Muscle of arm (tissue), 12 donors: ENCODE data around the gene AKAP17A. TPM values are rescaled to one million over a fixed set of nuclear protein-coding genes. Genes with fewer than 3 reads are reported as not detected.
"Not testable (repeated sequence)": the region's sequence is repeated elsewhere in the genome, so short reads cannot be mapped to it uniquely, and the experiment has no call there.

Source experiments
- DNase-seq: peaks from one replicate; pipeline ENCODE4 v3.0.0-alpha.2; 2013
- polyA plus RNA-seq, 12 donors: library from polyadenylated mRNA; unstranded; fragments of 120-200 nt; gene quantifications; one replicate each; pipeline ENCODE4 v1.2.1, GENCODE V29; 2013; ENCODE audit not compliant: insufficient read length in 12 of 12

The AKAP17A gene
- polyA plus RNA-seq, 12 donors: 22.7 to 43.9 (median 25.9) TPM; not detected in 1

DNA sequence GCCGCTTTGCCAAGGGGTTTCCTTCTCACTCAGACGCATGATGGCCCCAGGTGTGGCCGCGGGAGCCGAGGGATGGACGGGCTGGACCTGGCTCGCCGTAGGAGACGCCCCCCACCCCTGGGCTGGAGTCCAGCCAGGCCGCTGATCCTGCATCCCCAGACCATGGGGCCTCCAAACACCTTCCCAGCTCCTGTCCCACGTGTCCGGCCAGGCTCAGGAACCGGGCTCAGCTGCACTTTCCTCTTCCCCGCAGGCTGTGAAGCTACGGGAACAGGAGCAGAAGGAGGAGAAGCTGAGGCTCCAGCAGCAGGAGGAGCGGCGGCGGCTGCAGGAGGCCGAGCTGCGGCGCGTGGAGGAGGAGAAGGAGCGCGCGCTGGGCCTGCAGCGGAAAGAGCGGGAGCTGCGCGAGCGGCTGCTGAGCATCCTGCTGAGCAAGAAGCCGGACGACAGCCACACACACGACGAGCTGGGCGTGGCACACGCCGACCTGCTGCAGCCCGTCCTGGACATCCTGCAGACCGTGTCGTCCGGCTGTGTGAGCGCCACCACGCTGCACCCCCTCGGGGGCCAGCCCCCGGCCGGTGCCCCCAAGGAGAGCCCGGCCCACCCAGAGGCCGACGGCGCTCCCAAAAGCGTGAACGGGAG, 9.1 kb downstream of the AKAP17A start:
- DNase-seq: no peak

DNA sequence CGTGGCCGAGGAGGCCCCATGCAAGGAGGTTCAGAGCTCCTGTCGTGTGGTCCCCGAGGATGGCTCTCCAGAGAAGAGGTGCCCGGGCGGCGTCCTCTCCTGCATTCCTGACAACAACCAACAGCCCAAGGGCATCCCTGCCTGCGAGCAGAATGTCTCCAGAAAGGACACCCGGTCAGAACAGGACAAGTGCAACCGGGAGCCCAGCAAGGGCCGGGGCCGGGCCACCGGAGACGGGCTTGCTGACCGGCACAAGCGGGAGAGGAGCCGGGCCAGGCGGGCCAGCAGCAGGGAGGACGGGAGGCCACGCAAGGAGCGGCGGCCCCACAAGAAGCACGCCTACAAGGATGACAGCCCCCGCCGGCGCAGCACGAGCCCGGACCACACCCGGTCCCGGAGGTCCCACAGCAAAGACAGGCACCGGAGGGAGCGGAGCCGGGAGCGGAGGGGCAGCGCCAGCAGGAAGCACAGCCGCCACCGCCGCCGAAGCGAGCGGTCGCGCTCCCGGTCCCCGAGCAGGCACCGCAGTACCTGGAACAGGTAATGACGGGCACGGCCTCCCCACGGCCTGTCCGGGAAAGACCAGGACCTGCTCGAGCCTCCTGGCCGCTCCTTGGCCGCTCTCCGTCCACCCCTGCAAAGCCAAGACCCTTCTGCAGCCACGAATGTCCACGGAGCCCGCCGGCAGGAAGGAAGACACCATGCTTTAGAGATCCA, 9.8 kb downstream of the AKAP17A start:
- DNase-seq: no peak

DNA sequence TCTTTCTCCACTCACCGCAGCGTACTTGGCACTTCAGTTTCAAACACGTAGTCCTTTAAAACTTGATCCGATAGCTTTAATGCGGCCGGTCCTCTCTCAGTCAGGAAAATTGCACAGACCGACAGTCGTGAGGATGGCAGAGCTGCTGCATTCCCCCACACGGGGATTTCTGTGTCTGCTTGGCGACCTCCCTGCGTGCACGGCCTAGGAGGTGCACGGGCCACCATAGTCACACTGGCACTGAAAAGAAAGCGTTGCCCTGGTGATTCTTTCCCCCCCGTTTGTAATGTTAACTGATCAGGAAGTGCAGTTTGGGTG, 10.3 kb downstream of the AKAP17A start:
- DNase-seq: no peak

DNA sequence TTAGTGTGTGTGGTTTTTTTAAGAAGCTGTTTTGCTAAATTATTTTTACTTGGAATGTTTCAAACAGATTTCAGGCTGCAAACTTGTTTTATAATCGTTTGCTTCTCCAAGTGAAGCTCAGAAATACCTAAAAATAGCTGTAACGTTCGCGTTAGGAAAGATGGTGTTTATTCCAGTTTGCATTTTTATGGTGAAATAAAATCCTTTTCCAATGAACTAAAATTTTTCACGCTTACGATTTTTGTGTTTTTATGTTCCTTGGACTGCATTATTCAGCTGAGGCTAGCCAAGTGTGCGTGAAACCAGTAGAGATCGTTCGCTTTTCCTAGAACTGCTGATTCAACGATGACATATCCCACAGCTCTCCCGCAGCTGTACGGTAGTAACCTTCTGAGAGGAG, 10.9 kb downstream of the AKAP17A start:
- DNase-seq: no peak

DNA sequence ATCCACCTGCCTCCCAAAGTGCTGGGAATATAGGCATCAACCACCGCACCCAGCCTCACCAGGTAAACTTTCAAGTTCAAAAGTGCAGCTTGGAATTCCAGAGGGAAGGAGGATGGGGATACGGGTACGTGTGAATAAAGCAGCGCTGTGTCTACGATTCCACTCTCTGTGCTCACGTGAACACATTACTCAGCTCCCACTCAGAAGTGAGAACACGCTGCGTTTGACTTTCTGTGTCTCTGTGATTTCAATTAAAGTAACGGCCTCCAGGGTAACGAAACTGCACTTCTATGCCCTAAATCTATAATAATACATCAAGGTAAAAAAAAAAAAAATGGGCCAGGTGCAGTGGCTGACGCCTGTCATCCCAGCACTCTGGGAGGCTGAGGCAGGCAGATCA, 15.1 kb downstream of the AKAP17A start:
- DNase-seq: no peak

- no peak for DNase-seq
Measured at GRCh38 chrX:1609311-1609710, 17.9 kb downstream of the AKAP17A start.

DNA sequence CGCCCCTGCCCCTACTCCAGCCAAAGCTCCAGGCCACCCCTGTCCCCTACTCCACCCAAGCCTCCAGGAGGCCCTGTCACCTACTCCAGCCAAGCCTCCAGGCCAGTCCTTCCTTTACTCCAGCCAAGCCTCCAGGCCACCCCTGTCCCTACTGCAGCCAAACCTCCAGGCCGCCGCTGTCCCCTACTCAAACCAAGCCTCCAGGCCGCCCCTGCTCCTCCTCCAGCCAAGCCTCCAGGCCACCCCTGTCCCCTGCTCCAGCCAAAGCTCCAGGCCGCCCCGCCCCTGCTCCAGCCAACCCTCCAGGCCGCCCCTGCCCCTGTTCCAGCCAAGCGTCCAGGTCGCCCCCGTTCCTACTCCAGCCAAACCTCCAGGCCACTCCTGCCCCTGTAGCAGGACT, 18.4 kb downstream of the AKAP17A start:
- no peak for DNase-seq

DNA sequence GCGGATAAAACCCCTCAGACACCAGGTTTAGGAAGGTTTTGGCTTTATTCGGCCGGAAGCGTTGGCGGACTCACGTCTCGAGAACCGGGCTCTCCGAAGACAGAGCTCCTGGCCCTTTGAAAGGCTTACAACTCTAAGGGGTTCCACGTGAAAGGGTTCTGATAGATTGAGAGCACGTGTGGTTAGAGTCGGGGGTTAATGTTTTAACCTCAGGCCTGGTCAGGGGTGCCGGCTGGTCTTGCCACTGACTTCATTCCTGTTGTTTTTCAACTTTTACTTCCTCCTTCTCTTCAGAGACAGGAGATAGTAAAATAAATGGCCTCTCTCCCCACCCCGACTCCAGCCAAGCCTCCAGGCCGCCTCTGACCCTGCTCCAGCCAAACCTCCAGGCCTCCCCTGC, 18.8 kb downstream of the AKAP17A start:
- DNase-seq: no peak

DNA sequence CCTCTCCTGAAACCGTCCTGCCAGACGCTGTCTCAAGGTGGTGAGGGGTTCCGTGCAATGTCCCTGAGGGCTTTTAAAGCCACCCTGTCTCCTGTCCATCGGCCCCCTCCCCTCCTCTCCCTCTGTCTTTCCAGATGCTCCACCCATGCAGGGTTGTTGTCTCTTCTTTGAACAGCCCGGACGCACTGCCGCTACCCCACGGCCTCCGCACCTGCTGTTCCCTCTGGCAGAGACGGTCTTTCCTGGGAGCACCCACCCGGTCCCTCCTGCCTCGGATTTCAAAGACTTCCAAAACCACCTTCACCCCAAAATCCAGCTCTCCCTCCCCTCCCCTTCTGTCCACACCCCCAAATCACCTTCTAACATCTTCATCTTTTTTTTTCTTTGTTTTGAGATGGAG, 19.3 kb downstream of the AKAP17A start:
- DNase-seq: no peak

DNA sequence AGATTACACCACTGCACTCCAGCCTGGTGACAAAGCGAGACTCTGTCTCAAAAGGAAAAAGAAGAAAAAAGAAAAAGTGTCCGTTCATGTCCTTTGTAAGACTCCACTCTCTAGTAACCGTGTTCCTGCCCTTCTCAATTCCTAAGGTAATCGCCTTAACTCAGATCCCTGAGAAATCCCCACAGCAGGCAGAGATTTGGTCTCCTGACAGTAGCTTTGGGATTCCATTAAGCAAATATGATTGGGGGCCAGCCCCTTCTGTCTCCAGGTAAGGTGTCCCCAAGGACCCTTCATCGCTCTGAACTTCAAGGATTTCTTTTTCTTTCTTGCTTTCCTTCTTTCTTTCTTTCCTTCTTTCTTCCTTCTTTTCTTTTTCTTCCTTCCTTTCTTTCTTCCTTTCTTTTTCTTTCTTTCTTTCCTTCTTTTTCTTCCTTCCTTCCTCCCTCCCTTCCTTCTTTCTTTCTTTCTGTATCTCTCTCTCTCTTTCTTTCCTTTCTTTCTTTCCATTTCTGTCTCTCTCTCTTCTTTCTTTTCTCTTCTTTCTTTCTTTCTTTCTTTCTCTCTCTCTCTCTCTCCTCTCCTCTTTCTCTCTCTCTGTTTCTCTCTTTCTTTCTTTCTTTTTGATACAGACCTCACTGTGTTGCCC, 21.4 kb downstream of the AKAP17A start:
- no peak for DNase-seq

DNA sequence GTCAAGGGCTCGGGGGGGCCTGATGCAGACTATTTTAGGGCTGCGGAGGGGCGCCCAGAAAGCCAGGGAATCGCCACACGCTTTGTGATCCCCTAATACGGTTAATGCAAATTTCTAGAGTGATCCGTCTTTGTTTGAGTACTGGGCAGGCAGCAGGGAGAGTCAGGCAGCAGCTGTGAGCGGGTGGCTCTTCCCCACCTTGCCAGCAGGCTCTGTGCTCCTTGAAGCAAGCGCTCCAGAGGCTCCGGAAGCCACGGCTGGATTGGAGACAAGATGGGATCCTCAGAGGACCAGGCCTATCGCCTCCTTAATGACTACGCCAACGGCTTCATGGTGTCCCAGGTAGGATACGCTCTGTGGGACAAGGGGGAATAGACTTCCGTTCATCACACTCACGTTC, 23.5 kb downstream of the AKAP17A start, which contains the start of gene ASMT:
ASMT (plus strand) TSS at position 133 of the 400 bp plus-strand sequence; CDS start at position 274, 141 bp downstream.
- no peak for DNase-seq

GRCh38 chrX:1618689-1619088, 27.3 kb downstream of the AKAP17A start:
- no peak for DNase-seq

DNA sequence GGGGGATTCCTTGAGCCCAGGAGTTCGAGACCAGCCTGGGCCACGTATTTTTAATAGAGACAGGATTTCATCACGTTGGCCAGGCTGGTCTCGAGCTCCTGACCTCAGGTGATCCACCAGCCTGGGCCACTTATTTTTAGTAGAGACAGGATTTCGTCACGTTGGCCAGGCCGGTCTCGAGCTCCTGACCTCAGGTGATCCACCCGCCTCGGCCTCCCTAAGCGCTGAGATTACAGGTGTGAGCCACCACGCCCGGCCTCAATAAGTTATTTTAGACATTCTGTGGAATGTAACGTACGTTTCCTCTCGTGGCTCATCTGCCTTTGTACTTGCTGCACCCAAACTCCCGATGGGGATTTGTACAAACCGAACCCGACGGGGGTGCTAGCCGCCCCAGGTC, 32.3 kb downstream of the AKAP17A start:
- DNase-seq: no peak

DNA sequence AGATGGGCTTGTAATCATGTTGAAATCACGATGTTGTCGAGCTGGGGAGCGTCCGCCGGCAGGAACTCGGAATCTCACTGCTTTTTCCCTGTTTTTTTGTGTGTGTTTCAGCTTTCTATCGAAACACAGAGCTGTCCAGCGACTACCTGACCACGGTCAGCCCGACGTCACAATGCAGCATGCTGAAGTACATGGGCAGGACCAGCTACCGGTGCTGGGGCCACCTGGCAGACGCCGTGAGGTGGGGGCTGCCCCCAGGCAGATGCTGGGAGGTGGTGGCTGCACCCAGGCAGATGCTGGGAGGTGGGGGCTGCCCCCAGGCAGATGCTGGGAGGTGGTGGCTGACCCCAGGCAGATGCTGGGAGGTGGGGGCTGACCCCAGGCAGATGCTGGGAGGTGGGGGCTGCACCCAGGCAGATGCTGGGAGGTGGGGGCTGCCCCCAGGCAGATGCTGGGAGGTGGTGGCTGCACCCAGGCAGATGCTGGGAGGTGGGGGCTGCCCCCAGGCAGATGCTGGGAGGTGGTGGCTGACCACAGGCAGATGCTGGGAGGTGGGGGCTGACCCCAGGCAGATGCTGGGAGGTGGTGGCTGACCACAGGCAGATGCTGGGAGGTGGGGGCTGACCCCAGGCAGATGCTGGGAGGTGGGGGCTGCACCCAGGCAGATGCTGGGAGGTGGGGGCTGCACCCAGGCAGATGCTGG, 32.9 kb downstream of the AKAP17A start:
- DNase-seq: not testable (repeated sequence)

DNA sequence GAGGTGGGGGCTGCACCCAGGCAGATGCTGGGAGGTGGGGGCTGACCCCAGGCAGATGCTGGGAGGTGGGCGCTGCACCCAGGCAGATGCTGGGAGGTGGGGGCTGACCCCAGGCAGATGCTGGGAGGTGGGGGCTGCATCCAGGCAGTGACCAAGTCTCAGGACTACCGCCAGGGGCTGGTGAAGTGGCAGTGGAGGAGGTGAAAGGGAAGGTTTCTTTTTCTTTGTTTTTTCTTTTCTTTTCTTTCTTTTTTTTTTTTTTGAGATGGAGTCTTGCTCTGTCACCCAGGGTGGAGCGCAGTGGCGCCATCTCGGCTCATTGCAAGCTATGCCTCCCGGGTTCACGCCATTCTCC, 33.4 kb downstream of the AKAP17A start:
- not testable (repeated sequence) for DNase-seq

DNA sequence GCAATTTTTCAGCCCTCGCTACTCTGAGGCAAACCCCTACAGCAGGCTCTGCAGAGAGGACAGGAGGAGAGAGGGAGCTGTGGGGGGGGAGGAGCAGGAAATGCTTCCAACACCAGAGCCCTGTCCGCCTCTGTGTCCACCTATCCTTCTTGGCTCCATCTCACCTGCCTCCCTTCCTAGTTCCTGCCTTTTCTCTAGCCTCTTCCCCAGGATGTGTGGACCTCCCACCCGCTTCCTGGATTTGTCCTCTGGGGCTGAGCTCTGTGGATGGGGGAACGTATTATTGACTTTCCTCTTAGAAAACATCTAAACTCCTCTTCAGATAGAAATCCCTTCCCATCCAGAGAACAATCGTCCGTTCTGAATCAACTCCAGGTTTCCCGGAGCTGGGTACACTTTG, 37.8 kb downstream of the AKAP17A start:
- no peak for DNase-seq

DNA sequence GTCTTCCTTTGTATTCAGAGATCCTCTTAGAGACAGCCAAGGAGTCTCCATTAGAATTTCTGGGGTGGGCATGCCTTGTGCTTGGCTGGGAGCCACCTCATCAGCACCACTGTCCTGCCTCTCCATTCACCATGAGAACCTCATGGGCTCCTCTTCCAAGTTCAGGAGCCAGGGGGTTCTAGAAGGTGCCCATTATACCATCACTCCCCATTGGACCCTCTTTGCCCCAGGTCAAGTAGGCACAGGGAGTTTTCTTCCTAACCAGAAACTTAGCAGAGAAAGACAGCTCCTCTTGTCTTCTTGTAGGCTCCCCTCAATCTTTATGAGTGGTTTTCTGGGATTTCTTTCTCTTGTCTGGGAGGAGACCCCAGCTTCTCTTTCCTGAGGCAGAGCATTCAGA, 54.6 kb downstream of the AKAP17A start:
- no peak for DNase-seq

GRCh38 chrX:1649621-1650020, 58.2 kb downstream of the AKAP17A start:
- no peak for DNase-seq
